ENCODE results near the gene MEG3.

The MEG3 gene

DNA sequence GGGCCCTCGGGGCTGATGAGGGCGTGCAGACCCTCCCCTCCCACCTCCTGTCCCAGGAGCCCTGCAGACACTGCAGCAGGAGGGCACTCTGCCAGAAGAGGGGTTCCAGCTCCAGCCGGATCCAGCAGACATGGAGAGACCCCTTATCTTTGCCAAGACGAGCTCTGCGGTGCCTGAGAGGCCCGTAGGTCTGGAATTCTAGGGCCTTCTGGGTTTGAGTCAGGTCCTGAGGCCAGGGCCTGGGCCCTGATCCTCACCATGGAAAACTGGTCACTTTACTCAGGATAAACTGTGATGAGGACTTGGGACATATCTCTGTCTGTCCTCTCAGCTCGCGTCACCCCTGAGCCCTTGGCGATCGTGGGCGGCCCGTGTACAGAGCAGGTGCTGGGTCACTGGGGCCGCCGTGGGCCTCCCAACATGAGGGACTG lies 13.8 kb downstream of the MEG3 start:
- Histone ChIP-seq H3K9me3 (ENCODE audit: control insufficient read depth, low read length) (no peaks in the 10 kb centered on the region), H3K9ac (no peak overlapping the region), H3K36me3 (ENCODE audit: control insufficient read depth, insufficient read depth, low read length) (no peaks in the 10 kb centered on the region), H3K4me2 (ENCODE audit: low read length) (no peak overlapping the region), H3K4me3 (ENCODE audit: low read depth, low read length) (no peak overlapping the region), H2AFZ (no peak overlapping the region), H3K27ac (no peak overlapping the region), H3K4me1 (no peaks in the 10 kb centered on the region), H3K27me3 (ENCODE audit: control insufficient read depth, insufficient read depth, low read length) (no peaks in the 10 kb centered on the region), H3K79me2 (no peaks in the 10 kb centered on the region)
- TF ChIP-seq, protein P1, sequence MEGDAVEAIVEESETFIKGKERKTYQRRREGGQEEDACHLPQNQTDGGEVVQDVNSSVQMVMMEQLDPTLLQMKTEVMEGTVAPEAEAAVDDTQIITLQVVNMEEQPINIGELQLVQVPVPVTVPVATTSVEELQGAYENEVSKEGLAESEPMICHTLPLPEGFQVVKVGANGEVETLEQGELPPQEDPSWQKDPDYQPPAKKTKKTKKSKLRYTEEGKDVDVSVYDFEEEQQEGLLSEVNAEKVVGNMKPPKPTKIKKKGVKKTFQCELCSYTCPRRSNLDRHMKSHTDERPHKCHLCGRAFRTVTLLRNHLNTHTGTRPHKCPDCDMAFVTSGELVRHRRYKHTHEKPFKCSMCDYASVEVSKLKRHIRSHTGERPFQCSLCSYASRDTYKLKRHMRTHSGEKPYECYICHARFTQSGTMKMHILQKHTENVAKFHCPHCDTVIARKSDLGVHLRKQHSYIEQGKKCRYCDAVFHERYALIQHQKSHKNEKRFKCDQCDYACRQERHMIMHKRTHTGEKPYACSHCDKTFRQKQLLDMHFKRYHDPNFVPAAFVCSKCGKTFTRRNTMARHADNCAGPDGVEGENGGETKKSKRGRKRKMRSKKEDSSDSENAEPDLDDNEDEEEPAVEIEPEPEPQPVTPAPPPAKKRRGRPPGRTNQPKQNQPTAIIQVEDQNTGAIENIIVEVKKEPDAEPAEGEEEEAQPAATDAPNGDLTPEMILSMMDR (IDR thresholded peaks at IDR 0.05) = no peak

DNA sequence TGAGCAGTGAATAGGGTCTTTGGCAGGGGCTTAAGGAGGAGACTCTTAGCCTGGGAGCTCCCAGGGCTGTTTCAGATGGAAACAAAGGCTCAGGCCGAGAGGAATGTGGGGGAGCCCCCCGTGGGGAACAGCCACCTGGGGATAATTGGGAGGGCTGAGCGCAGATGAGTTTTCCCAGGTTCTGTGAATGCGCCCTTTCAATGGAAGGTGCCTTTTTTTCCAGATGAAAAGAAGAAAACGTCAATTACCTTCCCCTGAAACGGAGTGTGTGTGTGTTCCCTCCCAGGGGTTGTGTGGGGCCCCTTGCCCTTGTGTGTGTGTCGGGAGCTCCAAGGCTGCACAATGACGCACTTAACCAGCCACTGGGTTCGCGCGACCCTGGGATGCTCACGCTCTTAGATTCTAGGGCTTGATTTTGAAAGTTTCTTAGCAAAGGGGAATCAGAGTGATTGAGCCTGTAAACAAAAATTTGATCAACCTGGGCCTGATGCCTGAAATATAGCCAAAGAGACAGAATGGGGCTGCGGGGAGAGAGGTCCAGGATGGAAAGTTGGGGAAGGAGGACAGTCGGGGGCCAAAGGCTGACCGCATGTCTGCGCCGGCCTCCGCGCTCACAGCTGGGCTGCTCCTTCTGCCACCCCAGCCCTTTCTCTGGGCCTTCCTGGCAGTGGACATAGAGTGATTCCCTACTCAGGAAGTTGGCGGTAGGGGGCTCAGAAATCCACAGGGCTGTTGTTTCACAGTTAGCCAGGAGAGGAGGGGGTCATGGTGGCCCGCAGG lies 14.6 kb downstream of the MEG3 start:
- TF ChIP-seq, protein P1 (IDR thresholded peaks at IDR 0.05) = no peak
- no peak overlapping the region for H2AFZ ChIP-seq
- H3K79me2 ChIP-seq = no peaks in the 10 kb centered on the region
- no peak overlapping the region for H3K4me3 ChIP-seq (ENCODE audit: low read depth, low read length)
- H3K27ac ChIP-seq = no peak overlapping the region
- H3K4me2 ChIP-seq (ENCODE audit: low read length) = no peak overlapping the region
- no peak overlapping the region for H3K9ac ChIP-seq
- no peaks in the 10 kb centered on the region for H3K27me3 ChIP-seq (ENCODE audit: control insufficient read depth, insufficient read depth, low read length)
- H3K36me3 ChIP-seq (ENCODE audit: control insufficient read depth, insufficient read depth, low read length) = no peaks in the 10 kb centered on the region
- no peaks in the 10 kb centered on the region for H3K4me1 ChIP-seq
- no peaks in the 10 kb centered on the region for H3K9me3 ChIP-seq (ENCODE audit: control insufficient read depth, low read length)

DNA sequence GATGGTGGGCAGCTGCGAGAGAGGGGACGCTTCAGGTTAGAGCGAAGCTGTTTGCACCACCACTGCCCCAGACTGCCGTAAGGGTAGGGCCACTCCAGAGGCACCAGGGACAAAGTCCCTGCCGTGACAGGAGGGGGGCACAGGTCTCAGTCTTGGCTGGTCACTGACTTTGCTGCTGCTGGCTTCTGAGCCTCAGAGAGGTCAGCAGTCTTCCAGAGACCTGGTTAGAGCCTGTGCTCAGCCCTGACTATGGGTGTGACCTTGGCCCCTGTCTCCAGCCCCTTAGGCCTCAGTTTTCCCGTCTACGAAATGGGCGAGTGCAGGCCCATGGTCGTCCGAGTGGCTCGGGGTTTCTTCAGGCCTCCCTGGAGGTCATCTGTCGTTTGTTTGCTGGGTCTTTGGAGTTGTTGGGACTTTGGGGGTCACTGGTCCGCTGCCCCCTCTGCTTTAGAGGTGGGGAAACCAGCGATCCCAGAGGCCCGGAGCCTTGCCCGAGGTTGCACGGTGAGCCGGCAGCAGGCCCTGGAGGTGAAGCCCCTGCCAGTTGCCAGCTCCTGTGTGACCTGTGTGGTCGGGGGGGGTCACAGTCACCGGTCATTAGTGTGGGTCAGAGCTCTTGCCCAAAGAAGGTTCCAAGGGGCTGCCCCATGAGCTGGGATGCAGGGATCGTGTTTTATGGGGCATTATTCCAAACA lies 15.3 kb downstream of the MEG3 start:
- Histone ChIP-seq H3K9ac (no peak overlapping the region), H3K27me3 (ENCODE audit: control insufficient read depth, insufficient read depth, low read length) (no peaks in the 10 kb centered on the region), H2AFZ (no peak overlapping the region), H3K4me1 (no peaks in the 10 kb centered on the region), H3K4me3 (ENCODE audit: low read depth, low read length) (no peak overlapping the region), H3K4me2 (ENCODE audit: low read length) (no peak overlapping the region), H3K9me3 (ENCODE audit: control insufficient read depth, low read length) (no peaks in the 10 kb centered on the region), H3K36me3 (ENCODE audit: control insufficient read depth, insufficient read depth, low read length) (no peaks in the 10 kb centered on the region), H3K27ac (no peak overlapping the region), H3K79me2 (no peaks in the 10 kb centered on the region)
- TF ChIP-seq, protein P1 (IDR thresholded peaks at IDR 0.05) = no peak

DNA sequence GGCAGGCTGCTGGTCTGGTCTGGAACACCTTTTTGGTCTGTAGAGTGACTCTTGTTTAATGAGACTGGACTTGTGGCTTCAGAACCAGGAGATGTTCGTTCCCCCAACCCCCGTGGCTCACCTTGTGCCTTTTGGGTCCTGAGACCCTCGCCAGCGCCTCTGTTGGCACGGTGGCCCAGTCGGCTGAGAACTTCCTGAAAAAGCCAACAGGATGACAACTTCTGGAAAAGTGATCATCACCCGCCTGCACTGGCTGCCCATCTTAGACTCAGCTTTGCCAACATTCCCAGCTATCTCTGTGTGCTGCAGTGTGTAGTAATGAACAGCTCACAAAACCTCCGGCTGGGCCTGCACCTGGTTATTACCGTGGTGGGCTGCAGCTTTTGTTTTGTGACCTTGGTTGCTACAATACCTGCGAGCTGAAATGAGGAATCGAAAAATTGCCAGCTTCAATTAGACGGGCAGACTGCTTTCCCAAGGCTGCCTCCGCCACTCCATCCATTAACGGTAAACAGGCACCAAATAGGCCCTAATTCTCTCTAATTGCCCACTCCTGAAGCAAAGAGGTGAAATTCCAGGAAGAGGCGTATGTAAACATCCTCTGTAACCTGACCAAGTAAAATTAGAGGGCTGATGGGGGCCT lies 16.0 kb downstream of the MEG3 start:
- no peaks in the 10 kb centered on the region for H3K27me3 ChIP-seq (ENCODE audit: control insufficient read depth, insufficient read depth, low read length)
- no peaks in the 10 kb centered on the region for H3K79me2 ChIP-seq
- no peaks in the 10 kb centered on the region for H3K36me3 ChIP-seq (ENCODE audit: control insufficient read depth, insufficient read depth, low read length)
- H3K4me1 ChIP-seq = no peaks in the 10 kb centered on the region
- no peak overlapping the region for H2AFZ ChIP-seq
- TF ChIP-seq, protein P1 (IDR thresholded peaks at IDR 0.05) = no peak
- H3K9ac ChIP-seq = no peak overlapping the region
- no peaks in the 10 kb centered on the region for H3K9me3 ChIP-seq (ENCODE audit: control insufficient read depth, low read length)
- no peak overlapping the region for H3K27ac ChIP-seq
- no peak overlapping the region for H3K4me2 ChIP-seq (ENCODE audit: low read length)
- no peak overlapping the region for H3K4me3 ChIP-seq (ENCODE audit: low read depth, low read length)
